GM12891 (cell line): ENCODE results near the gene EYS.

Experiments used
- DNase-seq: peaks from one replicate; pipeline ENCODE4 v3.0.0; 2011; ENCODE audit warnings: low spot score; ENCODE audit not compliant: insufficient read length
- FAIRE-seq: peaks from 2 replicates; lab custom pipeline; 2011; peaks lifted over from hg19 to GRCh38; lab: Jason Lieb, UNC
- PAX5 ChIP-seq: IDR thresholded peaks from 2 replicates; pipeline ENCODE4 v1.6.1; 2011; ENCODE audit warnings: low read length, moderate library complexity, mild to moderate bottlenecking; ENCODE audit not compliant: insufficient read depth, severe bottlenecking
- POLR2A ChIP-seq: IDR thresholded peaks from 2 replicates; pipeline ENCODE4 v1.6.1; 2011; ENCODE audit warnings: low read depth, low read length, control low read depth
- POLR2AphosphoS5 ChIP-seq: IDR thresholded peaks from 2 replicates; pipeline ENCODE4 v1.6.1; 2011; ENCODE audit warnings: low read depth, low read length, control low read depth
- POU2F2 ChIP-seq: IDR thresholded peaks from 2 replicates; pipeline ENCODE4 v1.6.1; 2011; ENCODE audit warnings: low read depth, mild to moderate bottlenecking, control low read depth, low read length, moderate library complexity
- SPI1 ChIP-seq: IDR thresholded peaks from 2 replicates; pipeline ENCODE4 v1.6.1; 2011; ENCODE audit warnings: low read depth, low read length, control low read depth
- TAF1 ChIP-seq: IDR thresholded peaks from 2 replicates; pipeline ENCODE4 v1.6.1; 2011; ENCODE audit warnings: low read depth, low read length, control low read depth

Gene EYS

DNA sequence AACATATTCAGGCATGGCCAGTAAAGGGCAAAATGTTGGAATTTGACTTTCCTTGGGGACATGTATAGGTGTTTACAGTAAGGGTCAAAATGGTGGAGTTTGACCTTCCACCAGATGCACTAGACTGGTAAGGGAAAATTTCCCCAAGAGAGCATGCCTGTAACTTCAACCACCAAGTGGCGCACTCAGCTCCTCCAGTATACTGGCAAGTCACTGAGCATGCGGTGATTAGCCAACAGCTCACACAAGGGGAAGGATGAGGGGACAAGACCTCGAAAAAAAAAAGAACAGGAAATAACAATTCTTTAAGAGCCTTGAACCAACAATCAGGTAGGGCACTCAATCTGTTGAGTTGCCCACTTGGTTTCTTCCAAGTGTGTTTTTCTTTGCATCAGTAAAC, 140.9 kb downstream of the EYS start:
- no peak for TF ChIP-seq POLR2A
- DNase-seq (no peak), FAIRE-seq (no peak)

DNA sequence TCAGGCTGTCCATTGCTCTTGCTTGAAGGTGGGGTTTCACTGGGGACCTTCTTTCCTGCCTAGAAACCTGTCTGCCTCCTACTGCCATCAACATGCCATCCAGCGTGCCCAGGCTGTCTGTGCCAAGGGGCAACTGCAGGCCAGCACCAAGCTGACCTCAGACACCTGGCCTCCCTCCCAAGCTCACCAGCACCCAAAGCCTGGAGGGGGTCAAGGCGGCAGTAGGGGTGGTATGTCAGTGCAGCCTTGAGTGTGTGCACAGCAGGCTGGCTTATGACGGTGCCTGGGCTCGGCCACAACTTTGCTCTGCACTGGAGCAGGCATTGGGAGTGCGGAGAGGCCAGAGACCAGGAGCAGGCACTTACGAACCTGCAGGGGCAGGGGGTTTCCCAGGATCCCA, 149.0 kb downstream of the EYS start:
- FAIRE-seq: no peak
- TF ChIP-seq PAX5: no peak
- no peak for TF ChIP-seq POLR2AphosphoS5
- no peak for TF ChIP-seq TAF1
- no peak for TF ChIP-seq POLR2A
- no peak for TF ChIP-seq SPI1
- no peak for TF ChIP-seq POU2F2
- DNase-seq: no peak

DNA sequence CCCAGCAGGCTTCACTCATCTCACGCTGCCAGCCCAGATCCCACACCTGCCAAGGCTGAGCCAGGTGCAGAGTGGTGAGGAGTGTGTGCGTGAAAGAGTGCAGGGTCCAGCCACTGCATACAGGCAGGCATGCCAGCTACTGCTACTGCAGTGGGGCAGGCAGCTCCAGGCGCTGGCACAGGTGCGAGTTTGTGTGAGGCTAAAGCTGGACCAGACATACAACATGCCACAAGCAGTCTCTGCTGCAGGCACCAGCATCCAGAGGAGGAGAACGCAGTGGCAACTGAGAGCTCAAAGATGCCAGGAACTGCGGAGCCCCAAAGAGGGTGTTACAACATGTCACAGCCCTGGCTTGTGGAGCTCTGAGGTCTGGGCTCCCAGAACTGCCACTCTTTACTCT, 149.8 kb downstream of the EYS start:
- no peak for DNase-seq
- no peak for FAIRE-seq
- TF ChIP-seq POLR2AphosphoS5: no peak

DNA sequence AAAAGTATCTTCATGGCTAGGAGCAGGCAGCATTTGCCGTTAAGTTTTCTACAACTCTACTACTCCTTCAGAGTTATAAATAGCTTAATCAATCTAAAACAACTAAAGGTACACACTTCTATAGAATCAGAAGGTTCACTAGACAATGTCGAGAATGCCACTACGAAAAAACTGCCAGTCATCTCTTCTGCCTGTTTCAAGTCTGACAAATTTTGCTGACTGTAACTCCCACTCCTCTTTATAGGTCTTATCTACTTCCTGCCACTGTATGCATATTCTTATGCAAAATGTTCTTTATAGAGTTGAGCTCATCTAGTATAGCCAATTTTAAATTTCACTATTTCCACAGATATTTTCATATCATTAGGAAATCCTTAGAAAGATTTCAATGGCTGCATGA, 160.1 kb downstream of the EYS start:
- FAIRE-seq (no peak), DNase-seq (no peak)
- no peak for TF ChIP-seq SPI1
- TF ChIP-seq POLR2A: no peak
- no peak for TF ChIP-seq TAF1
- no peak for TF ChIP-seq POU2F2
- no peak for TF ChIP-seq POLR2AphosphoS5
- TF ChIP-seq PAX5: no peak

DNA sequence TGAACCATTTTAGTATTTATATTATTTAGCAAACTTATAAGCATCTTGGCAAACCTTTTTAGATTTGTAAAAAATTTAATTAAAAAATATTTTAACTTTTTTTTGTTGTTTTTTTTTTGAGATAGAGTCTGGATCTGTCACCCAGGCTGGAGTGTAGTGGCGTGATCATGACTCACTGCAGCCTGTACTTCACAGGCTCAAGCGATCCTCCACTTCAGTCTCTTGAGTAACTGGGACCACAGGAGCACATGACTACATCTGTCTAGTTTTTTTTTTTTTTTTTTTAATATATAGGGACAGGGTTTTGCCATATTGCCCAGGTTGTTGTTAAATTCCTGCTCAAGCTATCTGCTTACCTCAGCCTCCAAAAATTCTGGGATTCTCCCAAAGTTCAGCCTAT, 161.1 kb downstream of the EYS start:
- DNase-seq (no peak), FAIRE-seq (no peak)
- TF ChIP-seq TAF1 (no peak), SPI1 (no peak), PAX5 (no peak), POU2F2 (no peak), POLR2A (no peak)

DNA sequence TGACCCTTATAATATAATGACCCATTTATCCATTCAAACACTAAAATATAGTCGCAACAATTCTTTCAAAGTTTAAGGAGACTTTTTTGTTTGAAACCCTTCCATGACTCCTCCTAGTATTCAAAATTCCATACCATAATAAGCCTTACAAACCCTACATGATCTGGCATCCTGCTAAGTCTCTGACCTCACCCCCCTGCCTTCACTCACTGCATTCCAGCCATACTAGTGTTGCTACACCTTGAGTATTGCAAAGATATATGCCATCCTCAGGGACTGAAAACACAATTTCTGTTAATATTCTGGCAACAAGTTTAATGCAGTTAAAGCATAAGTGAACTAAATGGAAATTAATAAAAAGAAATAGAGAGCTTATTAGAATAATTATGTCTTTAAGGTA, 168.4 kb downstream of the EYS start:
- FAIRE-seq (no peak), DNase-seq (no peak)
- TF ChIP-seq SPI1 (no peak), PAX5 (no peak), POU2F2 (no peak), POLR2AphosphoS5 (no peak), TAF1 (no peak), POLR2A (no peak)

DNA sequence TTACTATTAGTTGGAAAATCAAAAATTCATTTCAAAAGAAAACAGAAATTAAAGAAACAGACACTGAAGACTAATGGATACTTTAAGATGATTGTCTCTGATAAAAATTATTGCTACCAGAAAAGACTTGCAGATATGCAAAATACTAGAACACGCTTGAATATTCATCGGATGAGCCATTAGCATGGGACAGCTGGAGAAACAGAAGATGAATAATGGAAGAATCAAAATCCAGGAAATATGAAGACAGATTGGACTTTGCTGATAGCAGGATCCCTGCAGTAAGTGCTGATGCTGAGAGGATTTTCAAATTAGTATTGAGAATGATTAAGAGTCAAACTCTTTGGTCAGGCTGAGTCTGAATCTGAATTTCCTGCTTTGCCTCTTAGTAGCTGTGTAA, 169.4 kb downstream of the EYS start:
- TF ChIP-seq PAX5: no peak
- TF ChIP-seq POU2F2: no peak
- TF ChIP-seq SPI1: no peak
- no peak for TF ChIP-seq POLR2A
- no peak for TF ChIP-seq TAF1
- no peak for TF ChIP-seq POLR2AphosphoS5
- no peak for DNase-seq
- FAIRE-seq: no peak

DNA sequence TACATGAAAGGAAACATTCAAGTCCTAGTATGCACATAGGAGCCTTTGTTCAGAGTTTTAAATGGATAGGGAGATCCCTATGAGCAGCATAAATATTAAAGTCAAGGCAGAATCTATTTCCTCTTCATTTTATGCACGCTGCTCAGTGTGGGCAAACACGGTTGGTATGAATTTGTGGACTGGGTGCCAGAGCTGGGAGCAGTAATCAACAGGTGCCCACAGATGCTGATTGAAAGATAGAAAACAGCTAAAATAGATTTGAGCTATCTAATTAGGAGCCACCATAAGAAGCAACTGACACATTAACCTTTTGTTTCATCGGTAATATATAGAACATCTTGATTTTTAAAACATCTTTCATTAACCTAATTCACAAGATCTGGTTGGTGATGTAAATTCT, 175.5 kb downstream of the EYS start:
- FAIRE-seq (no peak), DNase-seq (no peak)
- TF ChIP-seq PAX5: no peak
- TF ChIP-seq SPI1: no peak
- TF ChIP-seq POLR2AphosphoS5: no peak
- no peak for TF ChIP-seq POLR2A
- no peak for TF ChIP-seq TAF1
- TF ChIP-seq POU2F2: no peak

DNA sequence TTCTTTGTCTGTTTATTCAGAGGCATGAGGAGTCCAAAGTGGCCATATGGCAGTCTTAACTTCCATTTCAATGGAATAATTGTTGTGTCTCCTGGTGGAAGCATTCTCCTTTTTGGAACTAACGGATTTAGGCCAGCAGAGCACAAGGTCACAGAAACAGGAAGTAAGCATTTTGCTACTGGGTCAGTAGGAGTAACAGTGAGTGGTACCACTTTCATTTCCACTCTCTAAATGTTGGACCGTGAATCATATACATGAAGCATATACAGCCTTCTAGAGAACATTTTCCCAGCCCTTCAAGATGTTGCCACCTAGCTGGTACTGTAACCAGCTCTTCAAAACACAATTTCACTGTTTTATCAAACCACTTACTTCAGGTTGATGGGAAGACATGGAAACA, 182.8 kb downstream of the EYS start:
- TF ChIP-seq POLR2AphosphoS5 (no peak), PAX5 (no peak), SPI1 (no peak), POLR2A (no peak), TAF1 (no peak), POU2F2 (no peak)
- no peak for DNase-seq
- no peak for FAIRE-seq

DNA sequence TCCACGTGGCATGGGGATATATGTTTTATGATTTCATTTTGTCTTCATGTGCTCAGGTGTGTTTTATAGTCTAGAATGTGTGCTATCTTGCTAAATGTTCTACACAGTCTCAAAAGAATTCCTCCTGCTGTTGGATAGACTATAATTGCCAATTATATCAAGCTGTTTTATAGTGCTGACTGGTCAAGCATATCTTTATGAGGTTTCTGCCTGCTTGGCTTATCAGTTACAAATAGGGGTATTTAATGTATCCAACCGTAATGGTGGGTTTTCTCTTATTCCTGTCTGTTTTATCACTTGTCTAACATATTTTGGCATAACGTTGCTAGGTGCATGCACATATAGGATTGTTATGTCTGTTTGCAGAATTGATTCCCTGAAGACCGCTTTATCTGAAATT, 201.3 kb downstream of the EYS start:
- DNase-seq (no peak), FAIRE-seq (no peak)
- no peak for TF ChIP-seq POLR2A
- no peak for TF ChIP-seq TAF1
- TF ChIP-seq SPI1: no peak
- no peak for TF ChIP-seq POLR2AphosphoS5
- TF ChIP-seq PAX5: no peak
- no peak for TF ChIP-seq POU2F2
